ENCODE measurements around the gene DYNC1H1. TPM values are rescaled to one million over a fixed set of nuclear protein-coding genes. Genes with fewer than 3 reads are reported as not detected.

DYNC1H1 gene
- total RNA-seq, 1 experiment from 2014 or later = 383 TPM

DNA sequence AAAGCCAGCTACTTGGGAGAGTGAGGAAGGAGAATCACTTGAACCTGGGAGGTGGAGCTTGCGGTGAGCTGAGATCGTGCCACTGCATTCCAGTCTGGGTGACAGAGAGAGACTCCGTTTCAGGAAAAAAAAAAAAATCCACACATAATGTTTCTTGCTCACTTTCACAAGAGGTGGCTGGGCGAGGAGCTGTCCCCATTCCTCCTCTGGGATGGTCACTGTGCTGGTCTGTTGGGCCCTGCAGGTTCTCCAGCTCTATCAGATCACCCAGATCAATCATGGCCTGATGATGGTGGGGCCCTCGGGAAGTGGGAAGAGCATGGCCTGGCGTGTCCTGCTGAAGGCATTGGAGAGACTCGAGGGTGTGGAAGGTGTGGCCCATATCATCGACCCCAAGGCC is 47.3 kb downstream of the DYNC1H1 start:
- in situ Hi-C loops (cut with HindIII; ENCODE audit: low pct_unique_long_range_greater_than_20kb, low sequenced_read_pairs) = no loop called here
- DNase-seq (ENCODE audit: low read depth, low spot score) = no peak

DNA sequence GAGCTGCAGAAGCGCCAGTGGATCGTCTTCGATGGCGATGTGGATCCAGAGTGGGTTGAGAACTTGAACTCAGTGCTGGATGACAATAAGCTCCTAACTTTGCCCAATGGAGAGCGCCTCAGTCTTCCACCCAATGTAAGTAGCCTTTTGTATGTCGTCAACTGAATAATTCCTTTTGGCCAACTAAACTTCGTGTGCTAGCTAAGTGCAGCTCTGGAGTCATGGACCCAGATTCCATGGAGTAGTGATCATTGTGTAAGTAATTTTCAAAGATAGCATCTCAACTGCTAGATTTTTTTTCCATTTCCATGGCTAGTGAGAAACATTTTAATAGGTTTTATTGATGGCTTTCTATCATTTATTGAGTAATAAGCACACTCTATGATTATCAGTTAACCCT is 48.0 kb downstream of the DYNC1H1 start:
- in situ Hi-C loops (cut with HindIII; ENCODE audit: low pct_unique_long_range_greater_than_20kb, low sequenced_read_pairs) = no loop called here
- no peak for DNase-seq (ENCODE audit: low read depth, low spot score)

DNA sequence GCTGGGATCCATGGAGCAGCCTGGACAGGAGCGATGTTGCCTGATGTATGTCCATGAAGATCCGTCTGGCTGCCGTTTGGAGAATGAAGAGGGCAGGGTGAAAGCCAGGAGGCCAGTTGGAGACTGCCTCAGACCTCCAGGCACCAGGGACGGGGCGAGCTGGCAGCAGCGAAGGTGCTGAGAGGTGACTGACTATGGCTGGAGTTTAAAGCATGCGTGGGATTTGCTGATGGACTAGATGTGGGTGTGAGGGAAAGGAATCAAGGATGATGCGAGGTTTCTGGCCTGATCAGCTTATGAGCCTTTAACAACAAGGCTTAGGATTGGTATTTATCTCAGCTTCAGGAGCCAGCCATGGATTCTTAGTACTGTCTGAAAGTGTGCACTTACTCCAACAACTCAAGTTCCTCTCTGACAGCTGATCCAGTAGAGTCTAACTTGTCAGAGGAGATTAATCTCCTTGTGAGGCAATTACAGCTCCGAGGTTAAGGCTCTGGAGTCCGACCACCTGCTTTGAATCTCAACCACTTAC is 49.4 kb downstream of the DYNC1H1 start:
- in situ Hi-C loops (cut with HindIII; ENCODE audit: low pct_unique_long_range_greater_than_20kb, low sequenced_read_pairs) = no loop called here
- no peak for DNase-seq (ENCODE audit: low read depth, low spot score)

DNA sequence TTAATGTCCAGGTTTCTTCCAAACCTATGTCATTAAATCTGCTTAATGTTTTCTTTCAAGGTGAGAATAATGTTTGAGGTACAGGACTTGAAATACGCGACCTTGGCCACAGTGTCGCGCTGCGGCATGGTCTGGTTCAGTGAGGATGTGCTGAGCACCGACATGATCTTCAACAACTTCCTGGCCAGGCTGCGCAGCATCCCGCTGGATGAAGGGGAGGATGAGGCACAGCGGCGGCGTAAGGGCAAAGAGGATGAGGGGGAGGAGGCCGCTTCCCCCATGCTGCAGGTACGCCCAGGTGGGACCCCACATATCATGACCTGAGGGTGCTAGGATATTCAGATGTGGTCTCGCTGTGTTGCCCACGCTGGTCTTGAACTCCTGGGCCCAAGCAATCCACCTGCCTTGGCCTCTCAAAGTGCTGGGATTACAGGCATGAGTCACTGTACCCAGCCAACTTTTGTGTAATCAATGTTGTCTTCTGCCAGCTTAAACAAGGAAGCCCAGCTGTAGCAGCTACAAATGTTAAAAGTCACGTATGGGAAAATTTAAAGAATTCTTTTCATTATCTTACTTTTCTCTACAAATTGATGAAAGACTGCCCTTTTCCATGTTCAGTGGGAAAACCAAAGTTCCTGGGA is 50.8 kb downstream of the DYNC1H1 start:
- no peak for DNase-seq (ENCODE audit: low read depth, low spot score)
- in situ Hi-C loops (cut with HindIII; ENCODE audit: low pct_unique_long_range_greater_than_20kb, low sequenced_read_pairs) = no loop called here

DNA sequence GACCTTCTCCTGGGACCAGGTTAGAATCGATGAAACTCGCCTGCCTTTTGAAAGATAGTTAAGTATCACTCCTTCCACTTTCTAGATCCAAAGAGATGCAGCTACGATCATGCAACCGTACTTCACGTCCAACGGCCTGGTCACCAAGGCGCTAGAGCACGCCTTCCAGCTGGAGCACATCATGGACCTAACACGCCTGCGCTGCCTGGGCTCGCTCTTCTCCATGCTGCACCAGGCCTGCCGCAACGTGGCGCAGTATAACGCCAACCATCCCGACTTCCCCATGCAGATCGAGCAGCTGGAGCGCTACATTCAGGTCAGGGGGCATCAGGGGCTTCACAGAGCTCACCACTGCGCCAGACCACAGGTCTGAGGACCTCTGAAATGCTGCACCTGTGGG is 51.4 kb downstream of the DYNC1H1 start:
- no peak for DNase-seq (ENCODE audit: low read depth, low spot score)
- in situ Hi-C loops (cut with HindIII; ENCODE audit: low pct_unique_long_range_greater_than_20kb, low sequenced_read_pairs) = no loop called here

DNA sequence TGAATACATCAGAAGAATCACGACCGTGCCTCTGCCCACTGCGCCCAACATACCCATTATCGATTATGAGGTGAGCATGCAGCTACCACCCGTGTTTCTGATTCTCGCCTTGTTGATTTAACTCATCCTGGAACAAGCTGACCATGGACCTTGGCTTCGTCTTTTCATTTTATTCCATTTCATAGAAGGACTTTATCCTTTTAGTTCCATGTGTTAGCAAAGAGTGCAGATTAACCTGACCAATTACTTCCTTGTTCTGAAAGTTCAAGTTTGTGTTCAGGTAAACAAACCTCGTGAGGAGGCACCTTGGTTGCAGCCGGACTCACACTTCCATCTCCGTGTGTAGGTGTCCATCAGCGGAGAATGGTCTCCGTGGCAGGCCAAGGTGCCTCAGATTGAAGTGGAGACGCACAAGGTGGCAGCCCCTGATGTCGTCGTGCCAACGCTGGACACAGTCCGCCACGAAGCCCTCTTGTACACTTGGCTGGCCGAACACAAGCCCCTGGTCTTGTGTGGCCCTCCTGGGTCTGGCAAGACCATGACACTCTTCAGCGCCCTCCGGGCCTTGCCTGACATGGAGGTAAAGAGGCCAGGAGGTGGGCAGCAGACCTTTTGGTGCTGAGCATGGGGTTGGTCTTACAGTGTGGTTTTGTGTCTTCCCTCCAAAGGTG is 52.2 kb downstream of the DYNC1H1 start:
- in situ Hi-C loops (cut with HindIII; ENCODE audit: low pct_unique_long_range_greater_than_20kb, low sequenced_read_pairs) = no loop called here

DNA sequence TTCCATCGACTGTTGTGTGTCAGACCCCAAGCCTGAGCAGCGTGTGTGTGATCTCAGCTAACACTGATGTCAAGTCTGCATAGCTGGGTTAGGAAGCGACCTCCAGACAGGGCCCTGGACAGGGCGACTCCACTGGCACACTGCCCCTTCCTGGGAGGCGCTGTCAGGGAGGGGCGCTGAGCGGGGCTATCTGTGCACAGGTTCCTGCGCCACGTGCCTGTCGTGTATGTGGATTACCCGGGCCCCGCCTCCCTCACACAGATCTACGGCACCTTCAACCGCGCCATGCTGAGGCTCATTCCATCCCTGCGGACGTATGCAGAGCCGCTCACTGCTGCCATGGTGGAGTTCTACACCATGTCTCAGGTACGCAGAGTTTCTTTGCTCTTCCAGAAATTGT is 53.9 kb downstream of the DYNC1H1 start:
- in situ Hi-C loops (cut with HindIII; ENCODE audit: low pct_unique_long_range_greater_than_20kb, low sequenced_read_pairs) = no loop called here
- DNase-seq (ENCODE audit: low read depth, low spot score) = no peak

More for the DNA sequence above, 52.2 kb downstream of the DYNC1H1 start:
- DNase-seq (ENCODE audit: low read depth, low spot score) = no peak

DNA sequence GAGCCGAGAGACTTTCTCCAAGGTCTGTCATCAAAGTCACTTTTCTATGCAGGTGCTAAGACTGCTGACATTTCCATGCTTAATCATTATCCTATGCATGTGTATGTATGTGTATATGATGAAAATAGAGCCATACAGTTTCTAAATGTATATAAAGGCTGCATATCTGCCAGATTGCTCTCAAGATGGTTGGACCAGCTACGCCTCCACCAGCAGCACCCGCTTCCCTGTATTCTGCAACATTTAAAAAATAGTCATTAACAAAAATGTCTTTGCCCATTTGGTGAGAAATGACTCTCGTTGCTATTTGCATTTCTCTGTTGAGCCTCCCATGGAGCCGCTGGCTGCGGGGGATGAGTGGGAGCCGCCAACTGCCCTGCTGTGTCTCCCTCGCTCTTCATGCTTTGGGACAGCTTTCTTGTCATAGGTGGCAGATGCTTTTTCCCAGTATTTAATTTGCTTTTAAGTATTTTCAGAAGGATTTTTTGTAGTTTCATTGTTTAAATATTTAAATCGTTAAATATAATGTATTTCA is 54.7 kb downstream of the DYNC1H1 start:
- in situ Hi-C loops (cut with HindIII; ENCODE audit: low pct_unique_long_range_greater_than_20kb, low sequenced_read_pairs) = no loop called here
- DNase-seq (ENCODE audit: low read depth, low spot score) = no peak

DNA sequence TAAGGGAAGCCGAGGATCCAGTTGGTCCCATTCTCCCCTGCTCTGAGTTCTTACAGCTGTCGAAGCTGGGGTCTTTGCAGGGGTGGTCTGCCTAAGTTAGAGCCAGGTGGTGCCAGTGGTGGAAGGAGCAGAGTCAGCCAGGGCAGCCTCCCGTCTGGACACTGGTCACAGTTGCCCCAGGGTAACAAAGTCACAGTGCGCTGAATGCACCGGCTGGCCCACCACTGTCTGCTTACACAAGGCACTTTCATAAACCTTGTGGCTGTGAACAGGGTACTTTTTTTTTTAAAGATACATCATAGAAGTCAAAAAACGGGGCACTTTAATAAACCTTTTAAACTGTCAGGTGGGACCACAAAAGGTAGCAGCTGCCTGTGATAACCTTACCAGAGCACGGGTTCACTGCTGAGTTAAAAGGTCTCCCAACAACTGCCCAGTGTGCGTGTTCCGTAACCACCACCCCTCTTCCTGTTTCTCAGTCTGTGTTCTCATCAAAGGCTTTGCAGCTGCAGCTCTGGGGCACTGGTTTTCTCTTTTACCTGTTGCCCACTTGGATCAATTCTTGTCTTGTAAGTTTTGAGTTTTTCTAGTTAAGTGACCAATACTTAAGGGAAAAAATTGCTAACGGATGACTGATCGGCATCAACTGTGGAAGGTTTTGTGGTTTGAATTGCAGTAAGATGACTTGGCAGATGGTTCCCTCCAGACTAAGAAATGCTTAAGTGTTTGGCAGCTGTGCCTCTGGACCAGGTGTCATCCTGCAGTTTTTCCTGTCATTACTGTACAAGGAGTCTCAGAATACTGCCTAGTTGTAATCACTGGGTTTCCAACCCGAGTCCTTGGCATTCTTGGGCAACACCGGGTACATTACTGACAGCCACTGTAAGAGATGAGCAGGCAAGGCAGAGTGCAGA is 55.9 kb downstream of the DYNC1H1 start:
- DNase-seq (ENCODE audit: low read depth, low spot score) = no peak
- in situ Hi-C loops (cut with HindIII; ENCODE audit: low pct_unique_long_range_greater_than_20kb, low sequenced_read_pairs) = no loop called here

DNA sequence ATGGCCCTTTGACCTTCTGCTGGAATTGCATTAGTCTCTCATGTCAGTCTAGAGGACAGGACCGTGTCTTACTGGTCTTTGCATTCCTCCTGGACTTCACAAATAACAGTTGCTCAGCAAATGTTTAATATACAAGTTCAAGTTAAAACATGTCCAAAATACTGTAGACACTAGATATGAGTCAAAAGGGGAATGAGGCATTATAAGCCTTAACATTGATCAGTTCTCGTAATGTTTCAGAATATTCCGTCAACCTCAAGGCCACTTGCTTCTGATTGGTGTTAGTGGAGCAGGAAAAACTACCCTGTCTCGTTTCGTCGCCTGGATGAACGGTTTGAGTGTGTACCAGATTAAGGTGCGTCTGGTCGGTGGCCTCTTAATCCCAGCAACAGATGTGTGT is 62.6 kb downstream of the DYNC1H1 start:
- in situ Hi-C loops (cut with HindIII; ENCODE audit: low pct_unique_long_range_greater_than_20kb, low sequenced_read_pairs) = no loop called here
- no peak for DNase-seq (ENCODE audit: low read depth, low spot score)

DNA sequence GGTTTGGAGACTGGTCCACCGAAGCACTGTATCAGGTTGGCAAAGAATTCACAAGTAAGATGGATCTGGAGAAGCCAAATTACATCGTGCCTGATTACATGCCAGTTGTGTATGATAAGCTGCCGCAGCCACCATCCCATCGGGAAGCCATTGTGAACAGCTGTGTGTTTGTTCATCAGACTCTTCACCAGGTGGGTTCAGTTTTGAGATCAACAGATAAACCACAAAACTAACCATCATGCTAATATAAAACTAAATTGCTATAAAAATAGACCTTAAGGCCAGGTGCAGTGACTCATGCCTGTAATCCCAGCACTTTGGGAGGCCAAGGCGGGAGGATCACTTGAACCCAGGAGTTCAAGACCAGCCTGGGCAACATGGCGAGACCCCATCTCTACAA is 63.6 kb downstream of the DYNC1H1 start:
- in situ Hi-C loops (cut with HindIII; ENCODE audit: low pct_unique_long_range_greater_than_20kb, low sequenced_read_pairs) = no loop called here

DNA sequence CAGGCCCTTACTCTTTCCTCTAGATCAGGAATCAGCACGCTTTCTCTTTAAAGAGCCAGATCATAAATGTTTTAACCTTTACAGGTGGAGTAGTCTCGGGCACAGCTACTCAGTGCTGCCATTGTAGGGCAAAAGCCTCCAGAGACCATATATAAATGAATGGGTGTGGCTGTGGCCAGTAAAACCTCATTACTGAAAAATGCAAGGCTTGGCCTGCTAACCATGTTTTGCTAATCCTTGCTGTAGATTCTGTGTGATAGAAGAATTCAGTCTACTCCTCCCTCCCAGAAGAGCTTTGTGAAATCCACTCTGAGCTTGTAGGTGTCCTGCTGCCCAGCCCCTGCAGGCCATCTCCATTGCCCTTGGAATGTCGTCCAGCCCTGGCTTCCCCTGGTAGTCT is 64.4 kb downstream of the DYNC1H1 start:
- in situ Hi-C loops (cut with HindIII; ENCODE audit: low pct_unique_long_range_greater_than_20kb, low sequenced_read_pairs) = no loop called here
- DNase-seq (ENCODE audit: low read depth, low spot score) = no peak

More for the DNA sequence above, 63.6 kb downstream of the DYNC1H1 start:
- no peak for DNase-seq (ENCODE audit: low read depth, low spot score)

DNA sequence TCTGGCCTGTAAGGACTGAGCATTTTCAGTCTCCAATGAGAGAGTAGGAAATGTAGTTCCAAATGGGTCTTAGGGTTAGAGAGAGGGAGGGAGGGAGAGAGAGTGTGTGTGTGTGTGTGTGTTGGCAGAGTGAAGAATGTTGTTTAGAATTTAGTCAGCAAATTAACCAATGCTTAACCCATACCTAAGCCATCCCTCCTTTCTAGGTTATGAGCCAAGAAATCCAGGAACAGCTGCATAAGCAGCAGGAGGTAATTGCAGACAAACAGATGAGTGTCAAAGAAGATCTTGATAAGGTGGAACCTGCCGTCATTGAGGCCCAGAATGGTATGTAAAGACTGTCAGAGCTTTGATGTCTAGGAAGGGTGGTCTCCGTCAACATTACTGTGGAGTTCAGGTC is 65.6 kb downstream of the DYNC1H1 start:
- no peak for DNase-seq (ENCODE audit: low read depth, low spot score)
- in situ Hi-C loops (cut with HindIII; ENCODE audit: low pct_unique_long_range_greater_than_20kb, low sequenced_read_pairs) = no loop called here

DNA sequence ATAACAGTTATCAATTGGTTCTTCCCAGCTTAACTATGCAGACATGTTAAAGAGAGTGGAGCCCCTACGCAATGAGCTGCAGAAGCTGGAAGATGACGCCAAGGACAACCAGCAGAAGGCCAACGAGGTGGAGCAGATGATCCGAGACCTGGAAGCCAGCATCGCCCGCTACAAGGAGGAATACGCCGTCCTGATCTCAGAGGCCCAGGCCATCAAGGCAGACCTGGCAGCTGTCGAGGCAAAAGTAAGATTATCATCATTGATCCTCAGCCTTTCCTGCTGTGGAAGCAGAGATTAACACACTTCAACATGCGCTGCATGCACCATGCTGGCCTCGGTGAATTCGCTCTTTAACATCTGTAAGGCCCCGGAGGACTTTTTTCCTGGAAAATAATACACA is 68.9 kb downstream of the DYNC1H1 start:
- in situ Hi-C loops (cut with HindIII; ENCODE audit: low pct_unique_long_range_greater_than_20kb, low sequenced_read_pairs) = no loop called here

DNA sequence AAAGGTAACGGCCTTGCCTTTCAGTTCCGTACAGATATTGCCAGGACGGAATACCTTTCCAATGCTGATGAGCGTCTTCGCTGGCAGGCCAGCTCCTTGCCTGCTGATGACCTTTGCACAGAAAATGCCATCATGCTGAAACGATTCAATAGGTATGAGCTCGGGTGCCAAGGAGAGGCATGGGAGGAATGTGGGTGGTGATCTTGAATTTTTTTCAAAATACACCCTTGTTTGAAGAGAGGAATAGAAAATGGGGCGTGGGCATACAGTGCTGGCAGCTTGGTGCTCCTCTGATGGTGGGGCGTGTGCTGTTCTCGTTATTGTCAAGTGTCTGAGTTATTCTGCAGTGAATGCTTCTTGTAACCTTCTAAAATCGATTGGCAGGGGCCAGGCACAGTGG is 69.9 kb downstream of the DYNC1H1 start:
- DNase-seq (ENCODE audit: low read depth, low spot score) = no peak
- in situ Hi-C loops (cut with HindIII; ENCODE audit: low pct_unique_long_range_greater_than_20kb, low sequenced_read_pairs) = no loop called here

More for the DNA sequence above, 68.9 kb downstream of the DYNC1H1 start:
- DNase-seq (ENCODE audit: low read depth, low spot score) = no peak

DNA sequence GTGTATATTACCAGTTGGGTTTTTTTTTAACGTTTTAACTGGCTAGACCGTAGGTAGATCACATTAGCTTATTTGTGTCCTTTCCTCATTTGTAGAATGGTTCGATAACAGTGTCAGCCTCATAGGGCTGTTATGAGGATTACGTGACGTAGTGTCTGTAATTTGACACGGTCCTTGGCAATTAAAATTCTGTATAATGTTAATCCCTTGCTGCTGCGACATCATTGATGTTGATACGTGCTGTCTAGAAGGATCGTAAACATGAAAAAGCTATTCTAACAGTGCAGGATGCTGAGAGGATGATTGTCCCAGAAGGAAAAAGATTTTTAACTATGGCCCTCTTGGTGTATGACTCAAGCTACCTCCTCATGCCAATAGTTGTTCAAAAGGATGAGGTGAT is 71.5 kb downstream of the DYNC1H1 start:
- no peak for DNase-seq (ENCODE audit: low read depth, low spot score)
- in situ Hi-C loops (cut with HindIII; ENCODE audit: low pct_unique_long_range_greater_than_20kb, low sequenced_read_pairs) = no loop called here

DNA sequence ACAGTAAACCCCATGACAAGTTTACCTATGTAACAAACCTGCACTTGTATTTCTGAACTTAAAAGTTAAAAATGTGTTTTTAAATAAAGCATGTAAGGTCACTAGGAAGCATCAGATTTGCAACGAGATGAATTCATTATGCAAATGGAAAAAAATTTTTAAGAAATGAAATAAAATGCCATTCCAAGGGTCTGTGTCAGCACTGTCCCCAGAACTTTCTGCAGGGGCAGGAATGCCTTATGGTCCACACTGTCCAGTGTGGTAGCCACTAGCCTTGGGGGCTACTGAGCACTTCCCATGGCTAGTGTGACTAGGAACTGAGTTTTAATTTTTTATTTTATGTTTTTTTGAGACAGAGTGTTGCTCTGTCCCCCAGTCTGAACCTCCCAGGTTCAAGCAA is 73.3 kb downstream of the DYNC1H1 start:
- in situ Hi-C loops (cut with HindIII; ENCODE audit: low pct_unique_long_range_greater_than_20kb, low sequenced_read_pairs) = no loop called here

DNA sequence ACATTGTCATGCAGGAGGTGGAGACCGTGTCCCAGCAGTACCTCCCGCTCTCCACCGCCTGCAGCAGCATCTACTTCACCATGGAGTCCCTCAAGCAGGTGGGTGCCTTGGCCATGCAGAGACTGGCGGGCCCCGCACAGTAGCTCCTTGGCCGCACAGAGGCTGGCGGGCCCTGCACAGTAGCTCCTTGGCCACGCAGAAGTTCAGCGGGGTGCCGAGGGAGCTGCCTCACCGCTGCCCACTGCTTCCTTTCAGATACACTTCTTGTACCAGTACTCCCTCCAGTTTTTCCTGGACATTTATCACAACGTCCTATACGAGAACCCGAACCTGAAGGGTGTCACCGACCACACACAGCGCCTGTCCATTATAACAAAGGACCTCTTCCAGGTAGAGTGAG is 74.8 kb downstream of the DYNC1H1 start:
- in situ Hi-C loops (cut with HindIII; ENCODE audit: low pct_unique_long_range_greater_than_20kb, low sequenced_read_pairs) = no loop called here
- DNase-seq (ENCODE audit: low read depth, low spot score) = no peak

More for the DNA sequence above, 73.3 kb downstream of the DYNC1H1 start:
- no peak for DNase-seq (ENCODE audit: low read depth, low spot score)

Measured in SK-MEL-5 (cell line).